Measurements from ENCODE around the gene PDLIM1.

DNA sequence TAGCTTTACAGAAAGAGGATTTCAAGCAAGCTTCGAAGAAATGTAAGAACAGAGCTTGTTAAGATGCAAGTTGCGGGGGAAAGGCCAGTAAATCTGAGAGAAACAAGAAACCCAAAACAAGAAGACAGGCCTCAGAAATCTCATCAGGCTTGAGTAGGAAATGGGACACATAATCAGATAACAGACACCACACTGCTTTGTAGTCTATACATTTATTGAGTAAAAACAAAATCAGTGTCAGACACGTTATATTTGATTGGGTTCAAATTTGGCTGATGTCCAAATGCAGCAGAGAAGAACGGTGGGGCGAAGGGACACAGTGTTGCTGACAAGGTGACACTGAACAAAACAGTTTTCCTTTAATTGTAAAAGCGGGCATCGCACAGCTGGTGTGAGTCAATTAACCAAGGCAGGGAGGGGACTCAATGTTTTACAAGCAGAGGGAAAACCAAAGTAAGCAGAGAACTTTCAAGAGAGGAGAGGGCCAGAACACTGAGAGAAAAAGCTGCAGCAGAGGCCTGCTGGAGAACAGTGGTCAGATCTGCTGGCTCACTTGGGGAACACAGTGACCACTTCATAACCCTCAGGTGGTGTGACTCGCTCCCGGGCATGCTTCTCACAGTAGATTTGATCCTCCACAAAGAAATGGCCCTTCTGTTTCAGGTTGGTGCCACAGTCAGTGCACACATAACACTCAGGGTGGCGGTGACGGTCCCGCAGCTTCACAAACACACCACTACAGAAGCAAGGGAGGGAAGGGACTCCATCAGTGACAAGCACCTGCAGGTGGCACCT, 53.2 kb downstream of the PDLIM1 start:
- TF ChIP-seq, protein P1, sequence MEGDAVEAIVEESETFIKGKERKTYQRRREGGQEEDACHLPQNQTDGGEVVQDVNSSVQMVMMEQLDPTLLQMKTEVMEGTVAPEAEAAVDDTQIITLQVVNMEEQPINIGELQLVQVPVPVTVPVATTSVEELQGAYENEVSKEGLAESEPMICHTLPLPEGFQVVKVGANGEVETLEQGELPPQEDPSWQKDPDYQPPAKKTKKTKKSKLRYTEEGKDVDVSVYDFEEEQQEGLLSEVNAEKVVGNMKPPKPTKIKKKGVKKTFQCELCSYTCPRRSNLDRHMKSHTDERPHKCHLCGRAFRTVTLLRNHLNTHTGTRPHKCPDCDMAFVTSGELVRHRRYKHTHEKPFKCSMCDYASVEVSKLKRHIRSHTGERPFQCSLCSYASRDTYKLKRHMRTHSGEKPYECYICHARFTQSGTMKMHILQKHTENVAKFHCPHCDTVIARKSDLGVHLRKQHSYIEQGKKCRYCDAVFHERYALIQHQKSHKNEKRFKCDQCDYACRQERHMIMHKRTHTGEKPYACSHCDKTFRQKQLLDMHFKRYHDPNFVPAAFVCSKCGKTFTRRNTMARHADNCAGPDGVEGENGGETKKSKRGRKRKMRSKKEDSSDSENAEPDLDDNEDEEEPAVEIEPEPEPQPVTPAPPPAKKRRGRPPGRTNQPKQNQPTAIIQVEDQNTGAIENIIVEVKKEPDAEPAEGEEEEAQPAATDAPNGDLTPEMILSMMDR (conservative IDR thresholded peaks at IDR 0.05; ENCODE audit: low read length) = no peak
- no peak for TF ChIP-seq EZH2phosphoT487 (IDR thresholded peaks at IDR 0.05; ENCODE audit: borderline replicate concordance)
